GM21367 (cell line): ENCODE data around the gene CDK4.
"Not testable (repeated sequence)": the region's sequence is repeated elsewhere in the genome, so short reads cannot be mapped to it uniquely, and the experiment has no call there.

Experiments used
- ATAC-seq: cut with Tn5 transposase; IDR thresholded peaks from one replicate; pipeline ENCODE4 v1.9.1; 2021; ENCODE audit not compliant: unreplicated experiment

Gene CDK4

DNA sequence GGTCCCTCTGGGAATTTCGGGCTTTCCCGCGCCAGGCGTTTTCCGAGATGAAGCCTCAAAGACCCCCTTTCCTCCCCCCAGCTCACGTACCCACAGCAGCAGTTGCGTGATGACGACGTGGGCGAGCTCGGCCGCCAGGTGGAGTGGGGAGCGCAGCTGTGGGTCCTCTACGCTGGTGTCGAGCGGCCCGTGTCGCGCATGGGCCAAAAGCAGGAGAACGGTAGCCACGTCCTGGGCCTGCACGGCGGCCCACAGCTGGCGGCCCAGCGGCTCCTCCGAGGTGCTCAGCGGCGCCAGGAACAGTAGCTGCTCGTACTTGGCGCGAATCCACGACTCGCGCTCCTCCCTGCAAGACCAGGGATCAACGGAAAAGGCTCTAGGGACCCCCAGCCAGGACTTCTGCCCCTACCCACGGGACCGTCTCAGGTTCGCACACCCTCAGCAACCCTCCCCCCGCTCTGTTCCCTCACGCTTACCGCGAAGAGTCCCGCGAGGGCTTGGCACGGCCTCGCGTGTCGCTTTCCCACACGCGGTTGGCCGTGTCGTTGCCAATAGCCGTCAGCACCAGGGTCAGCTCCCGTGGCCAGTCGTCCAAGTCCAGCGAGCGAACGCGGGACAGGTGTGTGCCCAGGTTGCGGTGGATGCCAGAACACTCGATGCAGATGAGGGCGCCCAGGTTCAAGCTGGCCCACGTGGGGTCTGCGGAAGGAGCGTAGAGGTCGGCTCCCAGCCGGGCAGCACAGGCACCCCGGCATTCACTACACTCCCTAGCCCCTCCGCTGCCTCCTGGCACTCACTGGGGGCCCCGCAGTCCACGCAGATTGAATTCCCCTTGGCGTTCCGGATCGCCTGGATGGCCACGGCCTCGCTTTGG lies 25.0 kb downstream of the CDK4 start:
- no peak for ATAC-seq

GRCh38 chr12:57726151-57726883 lies 25.8 kb downstream of the CDK4 start:
- ATAC-seq, result no peak

DNA sequence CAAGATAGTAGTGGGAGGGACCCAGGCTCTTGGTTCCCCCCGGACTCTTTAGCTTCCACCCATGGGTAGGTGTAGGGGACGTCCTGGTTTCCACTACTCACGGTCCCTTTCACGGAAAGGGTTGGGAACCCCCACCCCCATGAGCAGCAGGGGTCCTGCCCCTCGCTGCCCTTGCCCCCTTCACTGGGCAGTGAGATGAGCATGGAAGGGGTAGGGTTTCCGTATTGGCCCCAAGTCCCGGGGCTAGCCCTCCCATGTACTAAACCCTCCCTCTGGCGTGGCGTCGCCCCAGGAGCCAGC lies 26.3 kb downstream of the CDK4 start:
- no peak for ATAC-seq

DNA sequence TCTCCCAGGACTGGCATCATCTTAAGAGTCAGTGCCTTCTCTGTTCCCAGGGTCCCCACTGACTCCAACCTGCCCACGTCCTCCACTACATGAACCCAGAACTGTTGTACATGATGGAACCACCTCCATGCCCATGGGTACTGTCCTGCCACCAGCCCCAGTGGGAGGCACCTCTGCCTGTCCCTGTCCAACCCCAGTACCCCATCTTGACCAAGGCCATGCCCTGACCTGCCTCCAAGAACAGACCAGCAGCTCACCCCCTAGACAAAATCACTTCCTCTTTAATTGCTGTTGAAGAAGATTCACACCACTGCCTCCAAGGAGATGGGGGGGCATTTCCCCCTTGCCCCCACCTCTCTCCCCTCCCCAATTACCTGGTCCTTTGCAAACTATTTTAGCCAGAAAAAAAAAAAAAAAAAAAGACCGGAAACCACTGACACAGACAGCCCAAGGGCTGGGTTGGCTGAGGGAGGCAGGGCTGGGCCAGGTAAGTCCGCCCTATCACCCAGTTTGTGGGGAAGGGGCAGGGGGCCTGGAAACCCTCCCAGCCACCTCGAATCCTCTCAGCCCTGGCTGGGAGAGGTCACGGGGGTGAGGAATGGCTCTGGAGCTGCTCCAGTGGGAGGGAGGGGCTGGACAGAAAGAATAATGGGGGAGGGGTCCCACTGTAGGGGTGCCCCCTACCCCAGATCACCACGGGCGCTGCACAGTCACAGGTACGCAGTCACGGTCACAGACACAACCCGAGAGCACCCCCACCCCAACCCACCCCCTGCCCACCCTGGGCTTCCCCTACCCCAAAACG lies 27.0 kb downstream of the CDK4 start:
- ATAC-seq, result no peak

DNA sequence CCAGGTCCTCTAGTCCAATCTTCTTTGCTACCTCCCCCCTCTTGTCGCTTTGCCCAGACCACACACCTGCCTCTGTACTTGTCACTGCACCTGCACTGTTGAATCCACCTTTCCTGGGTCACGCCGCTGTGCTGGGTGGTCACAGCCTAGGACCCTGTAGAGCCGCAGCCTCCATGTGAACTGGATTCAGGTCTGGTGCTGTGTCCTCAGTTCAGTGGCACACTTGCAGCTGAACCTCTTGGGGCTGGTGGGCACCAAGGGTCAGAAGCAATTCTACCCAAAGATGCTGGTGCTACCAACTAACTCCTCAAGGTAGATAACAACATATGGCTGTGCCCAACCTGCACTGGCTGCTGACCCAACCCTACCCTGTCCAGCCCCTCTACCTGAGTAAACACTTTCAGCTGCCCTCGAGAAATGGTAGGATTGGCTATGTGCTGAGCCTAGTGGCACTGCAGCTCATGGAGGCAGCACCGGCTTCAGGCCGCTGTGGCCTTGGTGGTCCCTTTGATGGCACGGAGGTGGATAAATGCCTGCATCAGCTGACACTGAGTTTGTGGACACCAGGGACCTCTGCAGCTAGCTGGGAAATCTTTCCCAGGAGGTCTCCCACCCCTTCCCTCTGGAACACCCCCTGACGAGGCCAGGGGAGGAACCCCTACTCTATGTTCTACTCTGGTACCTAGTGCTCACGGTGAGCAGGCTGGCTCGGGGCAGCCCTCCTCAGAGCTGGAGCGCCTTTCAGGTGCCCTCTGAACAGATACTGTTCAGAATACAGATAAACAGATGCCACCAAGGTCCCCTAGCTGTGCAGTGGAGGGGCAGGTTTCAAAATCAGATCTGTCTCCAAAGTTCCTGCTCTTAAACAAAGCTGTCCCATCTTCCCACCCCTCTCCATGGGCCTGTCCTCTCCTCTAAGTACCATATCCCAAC lies 27.8 kb downstream of the CDK4 start:
- no peak for ATAC-seq

DNA sequence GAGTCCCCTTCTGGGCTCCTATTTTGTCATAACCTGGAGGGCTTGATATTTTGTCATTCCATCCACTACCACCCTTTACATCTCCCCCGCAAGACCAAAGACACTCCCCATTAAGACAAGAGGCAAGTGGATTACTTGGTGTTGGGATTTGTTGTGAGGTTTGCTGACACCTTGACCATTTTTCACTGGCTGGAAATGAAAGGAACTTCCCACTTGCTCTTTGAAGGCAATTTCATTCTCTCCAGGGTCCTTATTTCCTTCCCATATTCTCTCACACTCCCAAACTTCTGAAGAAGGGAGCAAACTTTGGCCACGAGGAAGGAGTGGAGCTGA lies 28.5 kb downstream of the CDK4 start:
- ATAC-seq, result no peak

- no peak for ATAC-seq
These were observed 29.1 kb downstream of the CDK4 start for GRCh38 chr12:57722716-57723629.

- ATAC-seq, result not testable (repeated sequence)
These were observed 30.1 kb downstream of the CDK4 start for GRCh38 chr12:57721846-57722608.

DNA sequence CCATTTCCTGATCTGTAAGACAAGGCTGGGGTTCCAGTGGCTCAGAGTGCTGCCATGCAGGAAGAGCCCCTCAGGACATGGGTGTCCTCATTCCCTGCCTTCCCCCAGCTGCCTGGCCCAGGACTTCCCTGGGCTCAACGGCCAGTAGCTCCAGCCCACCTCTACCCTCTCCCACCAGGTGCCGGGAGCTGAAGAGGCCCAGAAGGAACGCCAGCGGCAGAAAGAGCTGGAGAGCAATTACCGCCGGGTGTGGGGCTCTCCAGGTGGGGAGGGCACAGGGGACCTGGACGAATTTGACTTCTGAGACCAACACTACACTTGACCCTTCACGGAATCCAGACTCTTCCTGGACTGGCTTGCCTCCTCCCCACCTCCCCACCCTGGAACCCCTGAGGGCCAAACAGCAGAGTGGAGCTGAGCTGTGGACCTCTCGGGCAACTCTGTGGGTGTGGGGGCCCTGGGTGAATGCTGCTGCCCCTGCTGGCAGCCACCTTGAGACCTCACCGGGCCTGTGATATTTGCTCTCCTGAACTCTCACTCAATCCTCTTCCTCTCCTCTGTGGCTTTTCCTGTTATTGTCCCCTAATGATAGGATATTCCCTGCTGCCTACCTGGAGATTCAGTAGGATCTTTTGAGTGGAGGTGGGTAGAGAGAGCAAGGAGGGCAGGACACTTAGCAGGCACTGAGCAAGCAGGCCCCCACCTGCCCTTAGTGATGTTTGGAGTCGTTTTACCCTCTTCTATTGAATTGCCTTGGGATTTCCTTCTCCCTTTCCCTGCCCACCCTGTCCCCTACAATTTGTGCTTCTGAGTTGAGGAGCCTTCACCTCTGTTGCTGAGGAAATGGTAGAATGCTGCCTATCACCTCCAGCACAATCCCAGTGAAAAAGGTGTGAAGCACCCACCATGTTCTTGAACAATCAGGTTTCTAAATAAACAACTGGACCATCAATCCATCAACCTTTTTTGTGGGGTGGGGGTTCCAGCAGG lies 31.2 kb downstream of the CDK4 start:
- no peak for ATAC-seq

GRCh38 chr12:57719777-57720605 lies 32.1 kb downstream of the CDK4 start:
- no peak for ATAC-seq

- ATAC-seq, result no peak
These were observed 33.2 kb downstream of the CDK4 start for GRCh38 chr12:57718641-57719528.

- ATAC-seq, result no peak
These were observed 34.1 kb downstream of the CDK4 start for GRCh38 chr12:57717846-57718640.

DNA sequence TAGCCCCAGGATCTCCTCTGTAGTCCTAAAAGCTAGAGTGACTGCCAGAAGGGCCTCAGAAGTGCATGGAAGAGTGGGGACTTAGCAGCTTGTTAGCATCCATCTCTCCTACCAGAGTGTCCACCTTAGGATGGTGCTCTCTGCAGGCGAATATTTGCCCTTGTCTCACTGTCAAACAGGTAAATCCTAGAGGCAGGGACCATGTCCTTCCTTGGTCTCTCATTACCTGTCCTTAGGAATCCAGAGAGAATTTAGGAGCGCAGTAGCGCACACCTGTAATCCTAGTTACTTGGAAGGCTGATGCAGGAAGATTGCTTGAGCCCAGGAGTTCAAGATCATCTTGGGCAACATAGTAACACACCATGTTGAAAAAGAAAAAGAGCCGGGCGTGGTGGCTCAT lies 35.0 kb downstream of the CDK4 start:
- ATAC-seq, result no peak

DNA sequence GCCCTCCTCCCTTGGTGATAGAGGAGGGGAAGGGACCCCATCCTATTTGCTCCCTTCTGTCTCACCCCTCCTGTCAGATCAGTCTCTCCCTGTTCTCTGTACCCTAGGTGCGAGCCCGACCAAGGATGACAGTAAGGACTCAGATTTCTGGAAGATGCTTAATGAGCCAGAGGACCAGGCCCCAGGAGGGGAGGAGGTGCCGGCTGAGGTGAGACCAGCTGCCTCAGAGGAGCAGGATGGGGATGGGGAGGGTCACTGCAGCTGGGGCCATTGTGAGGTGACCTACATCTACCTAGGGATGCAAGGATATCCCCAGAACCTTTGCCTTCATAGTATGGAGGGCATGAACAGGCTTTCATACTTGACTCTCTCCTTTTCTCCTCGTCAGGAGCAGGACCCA lies 35.8 kb downstream of the CDK4 start:
- no peak for ATAC-seq

DNA sequence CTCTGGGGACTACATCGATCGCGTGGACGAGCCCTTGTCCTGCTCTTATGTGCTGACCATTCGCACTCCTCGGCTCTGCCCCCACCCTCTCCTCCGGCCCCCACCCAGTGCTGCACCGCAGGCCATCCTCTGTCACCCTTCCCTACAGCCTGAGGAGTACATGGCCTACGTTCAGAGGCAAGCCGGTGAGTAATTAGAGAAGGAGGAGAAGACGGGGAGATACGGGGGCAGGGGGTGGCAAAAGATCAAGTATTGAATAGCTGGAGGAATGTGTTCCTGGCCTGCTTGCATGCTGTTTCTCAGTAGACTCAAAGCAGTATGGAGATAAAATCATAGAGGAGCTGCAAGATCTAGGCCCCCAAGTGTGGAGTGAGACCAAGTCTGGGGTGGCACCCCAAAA lies 36.3 kb downstream of the CDK4 start:
- ATAC-seq, result no peak
